HEK293 (cell line): Measurements from ENCODE around the gene GAD1.

Experiments used
- ATF2 ChIP-seq: fragments of 450-650 bp; formaldehyde crosslinking; IDR thresholded peaks from 2 replicates; pipeline ENCODE4 v1.5.1; 2016; ENCODE audit warnings: missing biosample characterization, missing genetic modification characterization, low read depth
- BCL11A ChIP-seq: fragments of 450-650 bp; formaldehyde crosslinking; IDR thresholded peaks from 2 replicates; pipeline ENCODE4 v1.5.1; 2016; ENCODE audit warnings: low read depth, missing biosample characterization, missing genetic modification characterization
- PRDM4 ChIP-seq: fragments of 450-650 bp; formaldehyde crosslinking; IDR thresholded peaks from 2 replicates; pipeline ENCODE4 v1.5.1; 2017; ENCODE audit warnings: missing biosample characterization, missing genetic modification characterization
- SP2 ChIP-seq: fragments of 450-650 bp; formaldehyde crosslinking; IDR thresholded peaks from 2 replicates; pipeline ENCODE4 v1.5.1; 2016; ENCODE audit warnings: missing biosample characterization, missing genetic modification characterization
- ZNF132 ChIP-seq: fragments of 450-650 bp; formaldehyde crosslinking; IDR thresholded peaks from 2 replicates; pipeline ENCODE4 v1.5.1; 2017; ENCODE audit warnings: missing biosample characterization, missing genetic modification characterization, borderline replicate concordance
- ZNF184 ChIP-seq: fragments of 450-650 bp; IDR thresholded peaks from 2 replicates; pipeline ENCODE4 v1.5.1; 2018; ENCODE audit warnings: missing biosample characterization, mild to moderate bottlenecking, missing genetic modification characterization
- ZNF274 ChIP-seq, 2 experiments: fragments of 200-500 bp in 1 of 2; fragments of 450-650 bp in 1 of 2; sonication (Bioruptor generic) in 1 of 2; formaldehyde crosslinking in 1 of 2; IDR thresholded peaks; 2 replicates each; pipeline versions ENCODE4 v1.5.1 to v1.6.1; 2014 to 2016; ENCODE audit warnings: borderline replicate concordance in 1 of 2, inconsistent platforms in 1 of 2, low read length in 1 of 2, missing biosample characterization in 1 of 2, missing genetic modification characterization in 1 of 2
- ZNF610 ChIP-seq: fragments of 450-650 bp; formaldehyde crosslinking; IDR thresholded peaks from 2 replicates; pipeline ENCODE4 v1.5.1; 2016; ENCODE audit warnings: missing biosample characterization, missing genetic modification characterization, borderline replicate concordance
- ZNF626 ChIP-seq: fragments of 450-650 bp; sonication (Bioruptor Pico); formaldehyde crosslinking; IDR thresholded peaks from 2 replicates; pipeline ENCODE4 v1.5.1; 2018; ENCODE audit warnings: missing biosample characterization, missing genetic modification characterization, inconsistent platforms
- ZNF639 ChIP-seq: fragments of 450-650 bp; formaldehyde crosslinking; IDR thresholded peaks from 2 replicates; pipeline ENCODE4 v1.5.1; 2016; ENCODE audit warnings: missing biosample characterization, missing genetic modification characterization
- ZNF843 ChIP-seq: fragments of 450-650 bp; formaldehyde crosslinking; IDR thresholded peaks from 2 replicates; pipeline ENCODE4 v1.5.1; 2016; ENCODE audit warnings: missing biosample characterization, missing genetic modification characterization
- TF ChIP-seq, protein P1 (sequence below): fragments of 450-650 bp; formaldehyde crosslinking; IDR thresholded peaks from 2 replicates; pipeline ENCODE4 v1.5.1; 2016; ENCODE audit warnings: missing biosample characterization, missing genetic modification characterization
- TF ChIP-seq, protein P2 (sequence below): fragments of 450-650 bp; formaldehyde crosslinking; IDR thresholded peaks from 2 replicates; pipeline ENCODE4 v1.5.1; 2016; ENCODE audit warnings: missing biosample characterization, missing genetic modification characterization

- TF ChIP-seq ZNF274 (IDR thresholded peaks at IDR 0.05; ENCODE audit: low read length) (no peak), ZNF274 (tag by site-specific recombination; IDR thresholded peaks at IDR 0.05; ENCODE audit: borderline replicate concordance) (no peak), ZNF639 (tag by site-specific recombination) (no peak), ZNF184 (no peak), BCL11A (tag by site-specific recombination) (no peak), ZNF626 (tag by site-specific recombination) (no peak), PRDM4 (no peak), ZNF843 (tag by site-specific recombination) (no peak), ZNF132 (no peak), SP2 (tag by site-specific recombination) (no peak), ZNF610 (tag by site-specific recombination) (no peak), ATF2 (tag by site-specific recombination) (no peak)
- TF ChIP-seq, protein P1, sequence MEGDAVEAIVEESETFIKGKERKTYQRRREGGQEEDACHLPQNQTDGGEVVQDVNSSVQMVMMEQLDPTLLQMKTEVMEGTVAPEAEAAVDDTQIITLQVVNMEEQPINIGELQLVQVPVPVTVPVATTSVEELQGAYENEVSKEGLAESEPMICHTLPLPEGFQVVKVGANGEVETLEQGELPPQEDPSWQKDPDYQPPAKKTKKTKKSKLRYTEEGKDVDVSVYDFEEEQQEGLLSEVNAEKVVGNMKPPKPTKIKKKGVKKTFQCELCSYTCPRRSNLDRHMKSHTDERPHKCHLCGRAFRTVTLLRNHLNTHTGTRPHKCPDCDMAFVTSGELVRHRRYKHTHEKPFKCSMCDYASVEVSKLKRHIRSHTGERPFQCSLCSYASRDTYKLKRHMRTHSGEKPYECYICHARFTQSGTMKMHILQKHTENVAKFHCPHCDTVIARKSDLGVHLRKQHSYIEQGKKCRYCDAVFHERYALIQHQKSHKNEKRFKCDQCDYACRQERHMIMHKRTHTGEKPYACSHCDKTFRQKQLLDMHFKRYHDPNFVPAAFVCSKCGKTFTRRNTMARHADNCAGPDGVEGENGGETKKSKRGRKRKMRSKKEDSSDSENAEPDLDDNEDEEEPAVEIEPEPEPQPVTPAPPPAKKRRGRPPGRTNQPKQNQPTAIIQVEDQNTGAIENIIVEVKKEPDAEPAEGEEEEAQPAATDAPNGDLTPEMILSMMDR (tag by site-specific recombination) = no peak
- TF ChIP-seq, protein P2, sequence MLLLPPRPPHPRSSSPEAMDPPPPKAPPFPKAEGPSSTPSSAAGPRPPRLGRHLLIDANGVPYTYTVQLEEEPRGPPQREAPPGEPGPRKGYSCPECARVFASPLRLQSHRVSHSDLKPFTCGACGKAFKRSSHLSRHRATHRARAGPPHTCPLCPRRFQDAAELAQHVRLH (tag by site-specific recombination) = no peak
Observed at GRCh38 chr2:170846314-170846713, 29.6 kb downstream of the GAD1 start.
